Ramos (cell line): Measurements from ENCODE around the gene ZNF256.

Source experiments
- in situ Hi-C: fragments of 300-500 bp; cut with MboI; formaldehyde crosslinking; loops from one replicate; pipeline ENCODE4 v1.14.3; 2022; ENCODE audit warnings: low sequenced_read_pairs; ENCODE audit not compliant: unreplicated experiment

Gene ZNF256

GRCh38 chr19:57903618-57904184 is 43.8 kb downstream of the ZNF256 start:
- in situ Hi-C loops, result no loop called here

DNA sequence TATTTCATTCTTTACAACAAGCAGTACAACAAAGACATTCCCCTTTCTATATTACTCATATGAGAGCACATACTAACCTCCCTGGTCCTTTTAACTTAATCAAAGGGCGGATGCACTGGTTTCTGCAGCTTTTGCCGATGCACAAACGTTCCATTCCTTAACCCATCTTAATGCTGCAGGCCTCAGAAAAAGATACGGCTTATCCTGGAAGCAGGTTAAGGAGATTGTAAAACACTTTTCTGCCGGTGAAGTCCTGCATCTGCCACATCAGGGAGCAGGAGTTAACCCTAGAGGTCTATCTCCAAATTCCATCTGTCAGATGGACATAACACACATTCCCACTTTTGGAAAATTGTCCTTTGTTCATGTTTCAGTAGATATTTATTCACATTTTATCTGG is 47.2 kb downstream of the ZNF256 start:
- in situ Hi-C loops, result no loop called here
